CD4-positive, alpha-beta T cell treated with Interleukin-15 for 1 hour (primary cell): ENCODE results near the gene SELENBP1.
"Not testable (repeated sequence)": the region's sequence is repeated elsewhere in the genome, so short reads cannot be mapped to it uniquely, and the experiment has no call there.

Source experiments
- DNase-seq: peaks from one replicate; pipeline ENCODE4 v3.0.0-alpha.2; 2020

The SELENBP1 gene

DNA sequence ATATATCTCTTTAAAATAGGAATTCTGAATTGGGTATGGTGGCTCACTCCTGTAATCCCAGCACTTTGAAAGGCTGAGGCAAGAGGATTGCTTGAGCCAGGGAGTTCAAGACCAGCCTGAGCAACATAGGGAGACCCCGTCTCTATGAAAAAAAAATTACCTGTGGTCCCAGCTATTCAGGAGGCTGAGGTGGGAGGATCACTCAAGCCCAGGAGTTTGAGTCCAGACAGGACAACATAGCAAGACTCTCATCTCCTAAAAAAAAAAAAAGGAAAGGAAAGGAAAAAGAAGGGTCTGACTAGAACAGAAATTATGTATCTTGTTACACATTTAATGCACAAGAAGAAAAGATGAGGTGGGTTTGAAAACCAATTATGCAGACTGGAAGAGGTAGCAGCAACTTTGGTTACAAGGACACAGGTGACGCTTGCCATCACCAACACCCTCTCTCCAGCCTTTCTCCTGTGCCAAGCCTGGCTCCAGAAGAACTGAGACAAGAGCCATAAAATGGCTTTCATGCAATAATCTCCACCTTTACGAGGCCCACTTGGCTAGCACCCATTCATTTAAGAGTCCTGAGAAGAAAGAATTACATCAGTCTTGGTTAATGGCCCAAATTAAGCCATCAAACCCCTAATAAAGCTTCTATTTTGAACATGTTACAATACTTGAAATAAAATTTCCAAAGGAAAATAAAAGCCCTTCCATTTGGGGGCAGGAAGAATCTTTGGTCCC, 4.8 kb upstream of the SELENBP1 start:
- no peak for DNase-seq

DNA sequence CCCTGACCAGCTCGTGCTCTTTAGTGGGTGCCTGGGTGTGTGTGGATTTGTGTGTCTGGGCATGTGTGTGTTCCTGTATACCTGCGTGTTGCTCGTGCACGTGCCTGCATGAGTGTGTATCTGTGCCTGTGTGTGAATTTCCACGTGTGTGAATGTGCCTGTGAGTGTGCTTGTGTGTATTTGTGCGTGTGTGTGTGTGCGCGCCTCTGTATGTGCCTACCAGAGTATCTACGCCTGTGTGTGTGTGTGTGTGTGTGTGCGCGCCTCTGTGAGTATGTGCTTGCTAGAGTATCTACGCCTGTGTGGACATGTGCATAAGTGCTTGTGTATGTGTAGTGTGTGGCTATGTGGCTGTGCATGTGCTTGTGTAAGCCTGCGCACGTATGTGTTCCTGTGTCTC, 691 bp upstream of the SELENBP1 start:
- no peak for DNase-seq

DNA sequence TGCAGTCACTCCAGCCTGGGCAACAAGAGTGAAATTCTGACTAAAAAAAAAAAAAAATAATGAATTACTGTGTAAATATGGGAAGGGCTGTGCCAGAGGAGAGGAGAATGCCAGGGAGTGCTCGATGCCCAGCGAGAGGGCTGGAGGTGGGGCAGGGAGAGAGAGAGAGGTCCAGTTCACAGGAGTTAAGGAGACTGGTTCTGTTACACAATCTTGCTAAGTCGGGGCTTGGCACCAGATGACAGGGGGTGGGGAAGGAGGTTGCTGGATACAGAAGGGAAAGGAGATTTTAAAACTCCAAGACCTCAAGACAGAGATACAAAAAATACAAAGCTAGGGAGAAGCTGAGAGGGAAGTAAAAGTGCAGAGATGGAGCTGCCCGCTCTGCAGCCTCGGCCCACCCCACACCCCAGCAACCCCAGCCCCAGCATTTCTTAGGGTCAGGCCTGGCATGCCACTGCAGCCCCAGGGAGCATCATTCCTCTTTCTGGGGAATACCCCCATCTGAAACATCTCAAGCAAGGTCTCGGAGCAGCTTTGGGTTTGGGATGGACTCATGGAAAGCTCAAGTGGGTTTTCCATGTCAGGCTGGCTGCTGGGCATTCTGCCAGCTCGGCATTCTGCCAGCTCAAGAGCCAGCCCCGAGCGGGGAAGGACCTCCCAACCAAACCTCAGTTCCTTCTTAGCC, 991 bp downstream of the SELENBP1 start:
- no peak for DNase-seq

- no peak for DNase-seq
Measured at GRCh38 chr1:151370211-151370911, 2.1 kb downstream of the SELENBP1 start.

DNA sequence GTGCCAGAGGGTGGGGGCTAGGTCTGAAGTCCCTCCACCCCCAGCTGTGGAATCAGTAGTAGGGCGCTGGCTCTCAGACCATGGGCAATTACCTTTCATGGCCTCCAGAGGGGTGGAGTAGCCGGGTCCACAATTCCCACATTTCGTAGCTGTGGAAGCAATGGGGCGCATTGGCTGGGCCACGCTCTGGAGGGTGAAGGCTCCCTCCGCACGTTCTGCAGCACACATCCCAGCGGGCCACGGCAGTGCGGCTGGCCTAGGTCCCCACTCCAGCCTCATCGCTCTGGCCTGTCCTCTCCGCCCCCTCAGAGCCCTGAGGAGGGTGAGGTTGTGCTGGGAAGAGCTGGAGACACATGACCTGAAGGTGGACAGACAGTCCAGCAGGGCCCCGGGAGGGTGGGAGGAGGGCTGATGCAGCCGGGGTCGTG, 2.9 kb downstream of the SELENBP1 start:
- no peak for DNase-seq

- DNase-seq: no peak
Measured at GRCh38 chr1:151369302-151369610, 3.2 kb downstream of the SELENBP1 start.

GRCh38 chr1:151368393-151369301, 3.9 kb downstream of the SELENBP1 start:
- no peak for DNase-seq

DNA sequence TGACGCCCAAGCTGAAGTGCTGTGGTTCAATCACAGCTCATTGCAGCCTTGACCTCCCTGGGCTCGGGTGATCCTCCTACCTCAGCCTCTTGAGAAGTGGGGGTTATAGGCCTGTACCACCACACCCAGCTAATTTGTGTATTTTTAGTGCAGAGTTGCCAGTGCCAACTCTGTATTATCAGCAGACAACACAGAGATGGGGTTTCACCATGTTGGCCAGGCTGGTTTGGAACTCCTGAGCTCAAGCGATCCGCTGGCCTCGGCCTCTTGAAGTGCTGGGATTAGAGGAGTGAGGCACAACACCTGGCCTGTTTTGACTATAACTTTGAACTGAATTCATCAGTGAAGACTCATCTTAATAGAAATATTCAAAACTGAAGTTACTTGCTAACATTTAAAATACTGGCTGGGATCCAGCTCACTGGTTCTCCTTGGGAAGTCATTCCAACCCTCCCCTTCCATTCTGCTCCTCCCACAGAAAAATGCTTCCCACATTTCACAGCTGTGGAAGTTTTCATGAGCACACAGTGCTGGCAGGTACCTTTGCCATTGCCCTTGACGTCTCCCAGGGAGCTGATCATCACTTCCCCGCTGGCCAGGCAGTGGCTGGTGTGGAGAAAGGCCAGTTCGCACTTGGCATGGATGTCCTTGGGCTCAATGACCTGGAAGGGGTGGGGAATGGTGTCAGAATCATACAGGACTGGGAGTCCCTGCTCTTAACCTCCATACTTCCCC, 4.7 kb downstream of the SELENBP1 start:
- DNase-seq: no peak

- no peak for DNase-seq
Measured at GRCh38 chr1:151364996-151365395, 7.5 kb downstream of the SELENBP1 start.

DNA sequence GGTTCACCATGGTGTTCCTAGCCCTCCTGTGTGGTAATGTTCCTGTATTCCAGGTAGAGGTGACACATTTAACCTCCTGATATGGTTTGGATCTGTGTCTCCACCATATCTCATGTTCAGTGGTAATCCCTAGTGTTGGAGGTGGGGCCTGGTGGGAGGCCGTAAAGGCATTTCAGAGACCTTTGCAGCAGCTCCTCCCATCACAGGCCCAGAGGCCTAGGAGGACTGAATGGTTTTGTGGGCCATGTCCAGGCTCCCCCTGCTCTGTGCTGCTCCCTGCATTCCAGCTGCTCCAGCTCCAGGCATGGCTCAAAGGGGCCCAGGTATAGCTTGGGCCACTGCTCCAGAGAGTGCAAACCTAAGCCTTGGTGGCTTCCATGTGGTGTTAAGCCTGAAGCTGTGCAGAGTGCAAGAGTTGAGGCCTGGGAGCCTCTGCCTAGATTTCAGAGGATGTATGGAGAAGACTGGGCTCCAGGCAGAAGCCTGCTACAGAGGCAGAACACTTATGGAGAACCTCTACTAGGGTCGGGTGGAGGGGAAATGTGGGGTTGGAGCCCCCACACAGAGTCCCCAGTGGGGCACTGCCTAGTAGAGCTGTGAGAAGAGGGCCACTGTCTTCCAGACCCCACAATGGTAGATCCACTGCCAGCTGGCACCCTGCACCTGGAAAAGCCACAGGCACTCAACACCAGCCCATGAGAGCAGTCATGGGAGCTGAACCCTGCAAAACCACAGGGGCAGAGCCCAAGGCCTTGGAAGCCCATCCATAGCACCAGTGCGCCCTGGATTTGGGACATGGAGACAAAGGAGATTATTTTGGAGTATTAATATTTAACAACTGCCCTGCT, 10.0 kb downstream of the SELENBP1 start:
- DNase-seq: no peak

GRCh38 chr1:151361883-151362282, 10.6 kb downstream of the SELENBP1 start:
- DNase-seq: no peak

DNA sequence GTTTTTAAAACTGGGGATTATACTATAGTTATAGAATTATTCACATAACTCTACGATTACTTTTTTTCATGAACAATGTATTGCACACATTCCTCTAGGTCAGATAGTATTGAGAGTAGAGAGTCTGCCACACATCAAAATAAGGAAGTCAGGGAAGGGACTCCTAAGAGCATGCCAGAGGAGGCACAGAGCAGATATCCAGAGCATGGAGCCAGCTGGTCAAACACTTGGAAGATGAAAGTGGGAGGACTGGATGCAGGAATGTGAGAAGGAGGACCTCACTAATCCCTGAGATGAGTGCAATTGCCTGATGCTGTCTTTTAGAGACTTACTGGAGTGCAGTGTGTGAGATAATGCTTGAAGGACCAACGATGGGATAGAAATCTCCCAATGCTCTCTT, 15.8 kb downstream of the SELENBP1 start:
- DNase-seq: no peak

DNA sequence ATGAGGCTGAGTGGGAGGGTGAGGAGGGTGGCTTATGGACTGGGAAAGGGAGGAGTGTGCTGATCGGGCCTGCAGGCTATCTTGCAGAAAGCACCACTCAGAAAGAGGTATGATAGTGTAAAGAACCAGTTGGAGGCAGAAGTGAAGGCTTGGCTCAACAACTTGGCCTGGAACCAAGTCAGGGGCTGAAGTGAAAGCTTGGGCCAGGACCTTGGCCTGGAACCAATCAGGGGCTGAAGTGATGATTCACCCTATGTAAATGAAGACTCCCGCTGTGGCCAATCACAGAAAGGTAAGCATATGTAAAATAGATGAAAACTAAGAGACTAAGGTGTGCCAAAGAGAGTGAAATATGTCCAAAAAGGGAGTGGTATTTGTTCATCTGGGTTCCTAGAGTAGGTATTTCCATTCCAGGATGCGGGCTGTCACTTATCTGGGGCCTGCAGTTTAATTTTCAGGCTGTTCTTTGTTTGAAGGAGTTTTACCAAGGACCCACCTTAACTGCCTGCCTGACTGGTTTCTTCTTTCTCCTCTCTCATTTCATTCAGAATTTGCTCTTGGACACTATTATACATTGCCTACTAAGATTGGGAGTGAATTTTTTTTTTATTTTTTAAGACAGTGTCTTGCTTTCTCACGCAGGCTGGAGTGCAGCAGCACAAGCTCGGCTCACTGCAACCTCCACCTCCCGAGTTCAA, 20.3 kb downstream of the SELENBP1 start:
- DNase-seq: no peak

DNA sequence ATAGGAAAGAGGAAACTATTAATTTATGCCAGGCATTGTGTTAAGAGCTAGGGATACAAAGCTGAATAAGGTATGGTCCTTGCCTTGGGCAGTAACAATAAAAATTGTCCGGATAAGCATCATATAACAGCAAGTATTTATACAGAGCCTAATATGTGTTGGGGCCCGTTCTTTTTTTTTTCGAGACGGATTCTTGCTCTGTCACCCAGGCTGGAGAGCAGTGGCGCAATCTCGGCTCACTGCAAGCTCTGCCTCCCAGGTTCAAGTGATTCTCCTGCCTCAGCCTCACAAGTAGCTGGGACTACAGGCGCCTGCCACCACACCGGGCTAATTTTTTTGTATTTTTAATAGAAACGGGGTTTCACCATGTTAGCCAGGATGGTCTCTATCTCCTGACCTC, 22.2 kb downstream of the SELENBP1 start:
- not testable (repeated sequence) for DNase-seq

DNA sequence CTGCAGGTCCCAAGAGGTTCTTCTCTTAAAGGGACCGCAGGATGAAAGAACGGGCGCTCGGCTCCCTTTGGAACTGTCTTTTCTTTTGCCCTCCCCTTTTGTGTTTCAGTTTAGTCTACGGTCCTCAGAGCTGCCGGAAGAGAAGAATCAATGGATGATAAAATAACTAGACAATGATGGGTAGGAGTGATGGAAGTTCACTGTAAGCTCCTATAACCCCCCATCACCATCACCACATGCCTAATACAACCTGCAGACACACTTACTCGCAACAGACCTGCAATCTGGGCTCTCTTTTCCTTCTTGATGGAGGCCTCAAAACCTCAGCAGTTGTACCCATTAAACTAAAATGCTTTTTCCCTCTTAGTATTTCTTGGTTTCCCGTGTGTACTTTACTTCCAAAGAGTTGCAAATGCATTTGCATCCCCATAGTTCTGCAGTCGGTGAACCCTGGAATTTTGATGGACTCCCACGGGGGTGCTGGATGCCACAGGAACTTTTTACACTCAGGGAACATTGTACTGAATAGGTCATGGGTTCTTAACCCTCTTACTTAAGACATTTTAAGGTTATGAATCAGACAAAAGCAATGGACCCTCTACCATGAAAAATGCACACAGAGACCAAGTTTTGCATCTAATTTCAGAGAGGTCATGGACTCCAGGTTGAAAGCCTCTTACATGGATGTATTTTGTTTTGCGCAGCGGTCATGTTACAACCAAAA, 24.8 kb downstream of the SELENBP1 start:
- DNase-seq: no peak

GRCh38 chr1:151346769-151347522, 25.6 kb downstream of the SELENBP1 start, which contains the start of gene RFX5:
Gene RFX5, minus strand, starts transcription at chr1:151347252. Its CDS starts 932 bp downstream, at chr1:151346320.
- peak; percentile 98 for DNase-seq

DNA sequence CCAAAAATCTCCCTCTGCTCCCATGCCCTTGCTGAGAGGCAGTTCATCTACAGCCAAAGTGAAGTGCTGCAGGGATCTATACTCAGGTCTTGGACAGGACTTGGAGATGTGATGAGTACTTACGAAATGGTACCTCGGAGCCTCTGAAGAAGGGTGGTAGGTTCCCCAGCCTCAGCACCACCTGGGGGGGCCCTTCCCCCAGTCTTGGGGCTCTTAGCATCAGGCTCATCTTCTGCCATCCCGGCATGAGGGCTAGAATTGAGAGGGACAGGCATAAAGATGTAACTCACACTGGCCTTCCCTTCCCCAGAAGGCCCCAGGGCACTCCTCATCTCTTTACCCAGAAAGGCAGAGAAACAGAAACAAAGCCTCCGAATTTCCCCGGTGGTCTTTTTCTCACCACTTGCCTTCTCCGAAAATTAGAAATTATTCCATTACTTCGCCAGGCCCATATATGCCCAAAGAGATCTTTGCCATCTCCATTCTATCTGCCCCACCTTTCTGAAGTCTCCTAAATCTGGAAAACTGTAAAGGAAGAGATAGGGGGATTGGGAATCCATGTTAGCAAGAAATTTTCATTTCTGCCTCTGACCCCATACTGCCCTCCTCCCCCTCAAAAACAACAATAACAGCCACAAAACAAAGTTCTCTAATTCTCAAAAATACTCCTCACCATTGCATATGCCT, 26.3 kb downstream of the SELENBP1 start:
- no peak for DNase-seq

- DNase-seq: no peak
Measured at GRCh38 chr1:151344291-151344690, 28.2 kb downstream of the SELENBP1 start.
